Measurements from ENCODE around the gene KRTAP2-3.

- TF ChIP-seq FOS (IDR thresholded peaks at IDR 0.05; ENCODE audit: low read depth, low read length) (no peak), CTCF (conservative IDR thresholded peaks at IDR 0.05; ENCODE audit: low read depth, low read length) (no peak), CHD1 (IDR thresholded peaks at IDR 0.05; ENCODE audit: low read depth, low read length) (no peak), POLR2A (IDR thresholded peaks at IDR 0.05; ENCODE audit: low read depth, low read length) (no peak), CEBPB (IDR thresholded peaks at IDR 0.05; ENCODE audit: low read depth, low read length) (no peak), RCOR1 (IDR thresholded peaks at IDR 0.05; ENCODE audit: insufficient replicate concordance, low read length) (no peak), RAD21 (IDR thresholded peaks at IDR 0.05; ENCODE audit: low read length) (no peak), NFE2L2 (IDR thresholded peaks at IDR 0.05; ENCODE audit: low read depth, low read length) (no peak), MXI1 (IDR thresholded peaks at IDR 0.05; ENCODE audit: borderline replicate concordance, low read depth, low read length) (no peak)
Measured at GRCh38 chr17:41018541-41018940, 41.4 kb downstream of the KRTAP2-3 start.
